Activated naive CD8-positive, alpha-beta T cell treated with anti-CD3 and anti-CD28 coated beads, Interleukin-2, amount 10 ng/mL, durations not matched to agents 7 days and 5 days (primary cell): ENCODE results near the gene ZNF718. TPM values are rescaled to one million over a fixed set of nuclear protein-coding genes. Genes with fewer than 3 reads are reported as not detected.
"Not testable (repeated sequence)": the region's sequence is repeated elsewhere in the genome, so short reads cannot be mapped to it uniquely, and the experiment has no call there.

Source experiments
- ATAC-seq: fragments of 150-1000 bp; cut with Tn5 transposase; one replicate; pipeline ENCODE4 v1.10.0; 2021; ENCODE audit warnings: low read depth, moderate library complexity
- POLR2A ChIA-PET: fragments of 350-600 bp; sonication (Branson Sonifier 250); formaldehyde crosslinking; loops from one replicate; lab custom pipeline; 2021; ENCODE audit warnings: antibody characterized with exemption; lab: Charles Lee
- DNase-seq: peaks from one replicate; pipeline ENCODE4 v3.0.0; 2021
- H3K27ac Mint-ChIP-seq: one replicate; pipeline ENCODE4 v1.8.0; 2022; ENCODE audit warnings: mild to moderate bottlenecking, mixed read lengths
- H3K27me3 Mint-ChIP-seq: one replicate; pipeline ENCODE4 v1.8.0; 2022; ENCODE audit warnings: mild to moderate bottlenecking, moderate library complexity, mixed read lengths
- H3K36me3 Mint-ChIP-seq: one replicate; pipeline ENCODE4 v1.8.0; 2021; ENCODE audit warnings: mild to moderate bottlenecking, mixed read lengths
- H3K4me1 Mint-ChIP-seq: one replicate; pipeline ENCODE4 v1.8.0; 2021; ENCODE audit warnings: mixed read lengths
- H3K4me3 Mint-ChIP-seq: one replicate; pipeline ENCODE4 v1.8.0; 2022; ENCODE audit warnings: mild to moderate bottlenecking, moderate library complexity, mixed read lengths
- H3K9me3 Mint-ChIP-seq: one replicate; pipeline ENCODE4 v1.8.0; 2021; ENCODE audit warnings: mixed read lengths
- total RNA-seq, 2 experiments: library from RNA; stranded (reverse); gene quantifications; one replicate each; pipeline ENCODE4 v1.2.3, GENCODE V29; 2021

The ZNF718 gene
- total RNA-seq: 10 to 100 TPM; 20.8 to 21.6 TPM

DNA sequence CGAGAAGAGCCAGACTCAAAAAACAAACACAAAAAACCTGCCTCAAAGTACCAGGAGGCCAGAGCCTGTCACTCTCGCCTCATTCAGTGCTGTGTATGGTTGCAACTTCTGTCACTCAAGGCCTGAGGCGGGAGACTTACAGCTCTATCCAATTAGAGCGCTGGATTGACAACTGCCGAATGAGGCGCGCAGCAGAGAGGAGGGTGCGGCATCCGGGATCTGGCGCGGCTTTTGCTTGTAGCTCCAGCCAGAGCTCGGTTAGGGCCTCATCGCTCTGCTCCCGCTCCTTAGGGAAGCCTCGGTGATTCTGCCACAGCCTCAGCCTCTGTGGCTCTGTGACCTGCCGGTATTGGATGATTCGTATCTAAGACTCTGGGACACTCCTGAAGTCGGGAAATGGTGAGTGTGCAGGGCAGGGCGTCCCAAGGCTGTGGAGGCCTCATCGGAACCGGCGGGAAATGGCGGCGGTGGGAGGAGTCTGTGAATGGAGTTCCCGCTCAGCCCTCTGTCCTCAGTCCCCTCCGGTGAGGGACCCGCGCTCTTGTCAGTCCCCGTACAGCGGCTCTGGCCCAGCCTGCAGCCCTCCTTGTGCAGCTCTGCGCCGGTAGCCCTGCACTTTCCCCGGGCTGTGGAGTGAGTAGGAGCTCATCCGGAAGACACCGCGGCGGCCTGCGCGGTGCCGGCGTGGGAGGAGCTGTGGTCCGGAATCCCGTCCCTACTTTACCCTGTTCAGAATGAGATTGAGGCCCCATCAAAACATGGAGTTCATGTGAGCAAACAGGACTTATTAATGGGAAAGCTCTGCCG lies at the start of gene ZNF718:
Gene ZNF718, plus strand, starts transcription at position 227 of the 807 bp plus-strand sequence. Its CDS starts 170 bp downstream, at position 397.
- POLR2A ChIA-PET: interaction anchor here (0.5 to 2.5 kb wide), 11 partner anchors 11 to 557 kb away, joined by 3 to 33 read pairs (median 4); partner anchors contain the start of gene ZNF595
- Mint-ChIP-seq H3K27me3 (no peaks in the 10 kb centered on the region), H3K9me3 (peaks cover 29% of the 10 kb centered on the region), H3K4me3 (peak within 1 kb of the TSS; percentile 99), H3K4me1 (peaks cover 28% of the 10 kb centered on the region), H3K36me3 (peaks cover 69% of the 10 kb centered on the region), H3K27ac (peak within 1 kb of the TSS; percentile 97)
- peak; percentile 85 for DNase-seq
- ATAC-seq: peak; percentile 96

GRCh38 chr4:85951-86350 lies 38.4 kb upstream of the ZNF718 start:
- Mint-ChIP-seq H3K9me3 (peaks cover 43% of the 10 kb centered on the region), H3K27me3 (no peaks in the 10 kb centered on the region), H3K4me3 (no peak overlapping the region), H3K36me3 (peaks cover 52% of the 10 kb centered on the region), H3K27ac (no peak overlapping the region), H3K4me1 (no peaks in the 10 kb centered on the region)
- POLR2A ChIA-PET: no interaction called here
- DNase-seq (no peak), ATAC-seq (no peak)

GRCh38 chr4:86559-87324 lies 37.6 kb upstream of the ZNF718 start:
- H3K4me1 Mint-ChIP-seq, DNase-seq, POLR2A ChIA-PET, H3K27ac Mint-ChIP-seq, H3K4me3 Mint-ChIP-seq, H3K27me3 Mint-ChIP-seq, ATAC-seq: not testable (repeated sequence)
- peaks cover 42% of the 10 kb centered on the region for H3K9me3 Mint-ChIP-seq
- peaks cover 51% of the 10 kb centered on the region for H3K36me3 Mint-ChIP-seq

GRCh38 chr4:98386-98785 lies 25.9 kb upstream of the ZNF718 start:
- peaks cover 33% of the 10 kb centered on the region for H3K9me3 Mint-ChIP-seq
- no peak overlapping the region for H3K27ac Mint-ChIP-seq

GRCh38 chr4:99863-100262 lies 24.4 kb upstream of the ZNF718 start:
- Mint-ChIP-seq H3K9me3 (peaks cover 26% of the 10 kb centered on the region), H3K4me3 (no peak overlapping the region), H3K27ac (no peak overlapping the region), H3K36me3 (peaks cover 3% of the 10 kb centered on the region), H3K4me1 (no peaks in the 10 kb centered on the region), H3K27me3 (no peaks in the 10 kb centered on the region)
- POLR2A ChIA-PET: no interaction called here
- DNase-seq (no peak), ATAC-seq (no peak)

More at GRCh38 chr4:98386-98785, 25.9 kb upstream of the ZNF718 start:
- H3K36me3 Mint-ChIP-seq: peaks cover 2% of the 10 kb centered on the region
- no peaks in the 10 kb centered on the region for H3K27me3 Mint-ChIP-seq
- POLR2A ChIA-PET: no interaction called here
- H3K4me1 Mint-ChIP-seq: no peaks in the 10 kb centered on the region
- no peak overlapping the region for H3K4me3 Mint-ChIP-seq
- ATAC-seq (no peak), DNase-seq (no peak)

DNA sequence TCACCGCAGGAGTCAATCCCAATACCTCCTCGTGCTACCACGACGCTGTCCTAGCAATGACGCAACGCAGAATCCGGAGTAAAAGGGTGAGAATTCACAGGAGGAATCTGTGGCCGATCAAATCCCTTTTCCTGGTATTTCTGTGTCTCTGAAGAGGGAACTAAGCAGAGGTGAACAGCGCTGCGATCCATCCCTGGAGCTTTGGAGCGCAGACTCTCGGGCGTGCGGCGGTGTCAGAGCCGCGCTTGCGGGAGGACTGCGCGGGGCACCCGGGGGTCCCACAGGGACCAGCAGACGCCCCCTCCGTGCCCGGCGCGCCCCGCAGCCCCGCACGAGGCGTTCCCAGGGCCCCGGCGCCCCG lies 17.2 kb upstream of the ZNF718 start:
- peaks cover 37% of the 10 kb centered on the region for H3K27me3 Mint-ChIP-seq
- POLR2A ChIA-PET: no interaction called here
- H3K27ac Mint-ChIP-seq: no peak overlapping the region
- peaks cover 27% of the 10 kb centered on the region for H3K36me3 Mint-ChIP-seq
- H3K4me1 Mint-ChIP-seq: no peaks in the 10 kb centered on the region
- H3K9me3 Mint-ChIP-seq: peaks cover 48% of the 10 kb centered on the region
- DNase-seq (no peak), ATAC-seq (no peak)
- H3K4me3 Mint-ChIP-seq: no peak overlapping the region

DNA sequence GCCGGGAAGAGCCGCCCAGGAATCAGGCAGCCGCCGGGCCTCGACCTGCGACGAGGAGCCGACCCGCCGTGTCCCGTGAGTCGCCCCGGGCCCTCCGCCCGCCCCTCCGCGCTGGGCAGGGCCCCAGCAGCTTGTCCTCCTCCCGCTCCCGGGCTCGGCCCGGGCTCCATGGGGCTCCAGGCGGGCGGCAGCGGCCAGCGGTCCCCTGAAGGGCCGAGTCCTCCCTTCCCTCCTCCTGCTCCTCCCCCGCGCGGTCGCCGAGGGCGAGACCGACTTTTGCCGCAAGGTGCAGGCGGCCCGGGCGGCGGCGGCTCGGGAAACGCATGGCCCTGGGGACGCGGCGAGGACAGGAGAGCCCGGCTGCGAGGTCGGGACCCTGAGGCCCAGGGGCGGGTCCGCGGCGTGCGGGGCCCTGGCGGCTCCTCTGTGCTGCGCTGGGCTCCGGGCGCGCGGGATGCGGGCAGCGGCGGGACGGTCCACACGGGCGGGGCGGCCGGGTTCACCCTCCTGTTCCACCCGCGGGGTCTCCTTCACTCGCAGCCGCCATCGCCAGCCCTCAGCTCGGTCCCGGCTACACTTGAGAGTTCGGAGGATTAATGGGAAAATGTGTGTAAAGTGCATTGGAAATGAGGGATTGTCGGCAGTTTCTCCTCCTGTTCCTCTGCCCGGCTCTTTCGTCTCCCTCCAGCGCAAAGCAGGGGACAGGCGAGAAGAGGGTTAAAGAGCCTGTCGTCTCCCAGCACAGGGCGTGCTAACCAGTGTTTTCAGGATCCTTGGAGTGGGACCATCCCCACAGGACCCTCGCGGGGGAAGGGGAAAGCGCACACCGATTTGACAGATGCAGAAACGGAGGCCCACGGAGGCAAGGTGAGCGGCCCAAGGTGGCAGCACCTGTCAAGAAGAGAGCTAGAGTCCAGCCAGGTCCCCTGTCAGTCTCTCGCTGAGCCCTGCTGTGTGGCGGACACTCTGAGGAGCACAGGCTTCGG lies 16.6 kb upstream of the ZNF718 start:
- peaks cover 37% of the 10 kb centered on the region for H3K27me3 Mint-ChIP-seq
- H3K9me3 Mint-ChIP-seq: peaks cover 46% of the 10 kb centered on the region
- POLR2A ChIA-PET: no interaction called here
- H3K36me3 Mint-ChIP-seq: peaks cover 27% of the 10 kb centered on the region
- H3K27ac Mint-ChIP-seq: no peak overlapping the region
- no peak overlapping the region for H3K4me3 Mint-ChIP-seq
- H3K4me1 Mint-ChIP-seq: no peaks in the 10 kb centered on the region
- DNase-seq (no peak), ATAC-seq (no peak)

GRCh38 chr4:112771-113170 lies 11.5 kb upstream of the ZNF718 start:
- Mint-ChIP-seq H3K4me3 (no peak overlapping the region), H3K9me3 (peaks cover 46% of the 10 kb centered on the region), H3K36me3 (peaks cover 25% of the 10 kb centered on the region), H3K4me1 (no peaks in the 10 kb centered on the region), H3K27ac (no peak overlapping the region), H3K27me3 (peaks cover 19% of the 10 kb centered on the region)
- no peak for ATAC-seq
- POLR2A ChIA-PET: interaction anchor here (0.5 kb wide), 1 partner anchor 306 kb away, joined by 3 read pairs; no protein-coding TSS in a partner anchor
- DNase-seq: no peak

DNA sequence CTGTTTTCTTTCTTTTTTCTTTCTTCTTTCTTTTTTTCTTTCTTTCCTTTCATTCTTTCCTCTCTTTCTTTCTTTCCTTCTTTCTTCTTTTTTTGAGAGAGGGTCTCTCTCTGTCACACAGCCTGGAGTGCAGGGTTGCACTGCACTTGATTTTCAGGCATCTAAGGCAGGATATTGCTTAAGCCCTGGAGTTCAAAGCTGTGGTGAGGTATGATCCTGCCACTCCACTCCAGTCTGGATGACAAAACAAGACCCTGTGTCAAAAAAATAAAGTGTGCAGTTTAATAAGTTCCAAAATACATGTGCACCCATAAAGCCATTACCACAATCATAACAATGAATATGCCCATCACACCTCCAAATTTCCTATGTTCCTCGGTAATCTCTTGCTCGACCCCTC lies 10.6 kb upstream of the ZNF718 start:
- H3K36me3 Mint-ChIP-seq: peaks cover 19% of the 10 kb centered on the region
- H3K27me3 Mint-ChIP-seq: peaks cover 10% of the 10 kb centered on the region
- DNase-seq (no peak), ATAC-seq (no peak)
- H3K27ac Mint-ChIP-seq: no peak overlapping the region
- POLR2A ChIA-PET: interaction anchor here (0.6 kb wide), 1 partner anchor 11 kb away, joined by 3 read pairs; no protein-coding TSS in a partner anchor
- H3K9me3 Mint-ChIP-seq: peaks cover 39% of the 10 kb centered on the region
- no peaks in the 10 kb centered on the region for H3K4me1 Mint-ChIP-seq
- H3K4me3 Mint-ChIP-seq: no peak overlapping the region

DNA sequence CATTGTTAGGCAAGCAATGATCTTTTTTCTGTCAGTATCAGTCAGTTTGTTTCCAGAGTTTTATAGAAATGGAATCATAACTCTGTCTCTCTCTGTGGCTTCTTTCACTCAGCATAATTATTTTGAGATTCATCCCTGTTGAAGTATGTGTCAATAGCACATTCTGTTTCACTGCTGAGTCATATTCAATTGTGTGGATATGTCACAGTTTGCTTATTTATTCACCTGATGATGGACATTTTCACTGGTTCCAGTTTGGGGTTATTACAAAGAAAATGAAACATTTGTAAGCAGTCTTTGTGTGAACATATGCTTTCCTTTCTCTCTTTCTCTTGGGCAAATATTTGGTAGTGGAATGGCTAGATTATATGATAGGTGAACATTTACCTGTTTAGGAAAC lies 10.2 kb upstream of the ZNF718 start:
- Mint-ChIP-seq H3K9me3 (peaks cover 35% of the 10 kb centered on the region), H3K27me3 (peaks cover 6% of the 10 kb centered on the region), H3K27ac (no peak overlapping the region), H3K4me1 (no peaks in the 10 kb centered on the region), H3K4me3 (no peak overlapping the region), H3K36me3 (peaks cover 15% of the 10 kb centered on the region)
- POLR2A ChIA-PET: interaction anchor here (0.6 kb wide), 1 partner anchor 11 kb away, joined by 3 read pairs; no protein-coding TSS in a partner anchor
- DNase-seq (no peak), ATAC-seq (no peak)

- H3K27ac Mint-ChIP-seq: no peak overlapping the region
- H3K36me3 Mint-ChIP-seq: peaks cover 16% of the 10 kb centered on the region
- peaks cover 10% of the 10 kb centered on the region for H3K4me1 Mint-ChIP-seq
- peaks cover 23% of the 10 kb centered on the region for H3K9me3 Mint-ChIP-seq
- DNase-seq (no peak), ATAC-seq (no peak)
- POLR2A ChIA-PET: no interaction called here
- H3K27me3 Mint-ChIP-seq: peaks cover under 1% of the 10 kb centered on the region
- no peak overlapping the region for H3K4me3 Mint-ChIP-seq
These were observed 7.8 kb upstream of the ZNF718 start for GRCh38 chr4:116499-116898.

GRCh38 chr4:120616-121015 lies 3.7 kb upstream of the ZNF718 start:
- DNase-seq (no peak), ATAC-seq (no peak)
- H3K4me3 Mint-ChIP-seq: no peak overlapping the region
- H3K27me3 Mint-ChIP-seq: no peaks in the 10 kb centered on the region
- peaks cover 32% of the 10 kb centered on the region for H3K36me3 Mint-ChIP-seq
- POLR2A ChIA-PET: interaction anchor here (0.5 kb wide), 1 partner anchor 26 kb away, joined by 3 read pairs; no protein-coding TSS in a partner anchor
- H3K9me3 Mint-ChIP-seq: peaks cover 16% of the 10 kb centered on the region
- H3K27ac Mint-ChIP-seq: peak overlapping the region; percentile 81
- H3K4me1 Mint-ChIP-seq: peaks cover 21% of the 10 kb centered on the region
